ENCODE data around the gene ZNF878. TPM values are rescaled to one million over a fixed set of nuclear protein-coding genes. Genes with fewer than 3 reads are reported as not detected.

Gene ZNF878
- total RNA-seq, 6 experiments from 2014 or later: 0.11 to 0.17 (median 0.17) TPM; not detected in 3

GRCh38 chr19:11995174-11995573 lies 57.6 kb downstream of the ZNF878 start:
- TF ChIP-seq CTCF (IDR thresholded peaks at IDR 0.05): no peak
- no peaks in the 10 kb centered on the region; the same call in 1 of the 2 replicates for H3K27me3 Mint-ChIP-seq (ENCODE audit: insufficient read depth)
- H3K36me3 Mint-ChIP-seq (ENCODE audit: low read depth): peaks cover 24% of the 10 kb centered on the region
- H3K9me3 Mint-ChIP-seq: no peaks in the 10 kb centered on the region
- peaks cover 29% of the 10 kb centered on the region for H3K4me1 Mint-ChIP-seq (ENCODE audit: low read depth)
- DNase-seq: no peak
- no peak overlapping the region for H3K4me3 Mint-ChIP-seq
- H3K27ac Mint-ChIP-seq: no peak overlapping the region

Other genes starting within 250 kb of the ZNF878 start
- 1 to 10 TPM; 4.9 to 7.7 (median 6.6) TPM for gene ZNF440, start 238.7 kb downstream of the ZNF878 start, total RNA-seq (2021; fragmentation: NEBNext Ultra II Directional; extraction: Animal tissue kit (Norgen Biotek cat#: 25700))
- 1 to 10 TPM in 3 of 6 experiments, under 1 TPM in 3; 0.71 to 1.7 (median 0.92) TPM for gene ZNF439, start 204.2 kb downstream of the ZNF878 start, total RNA-seq (2021; fragmentation: NEBNext Ultra II Directional; extraction: Animal tissue kit (Norgen Biotek cat#: 25700))
- 1 to 10 TPM; 3.1 to 8.8 (median 4.0) TPM for gene ZNF69, start 165.2 kb downstream of the ZNF878 start, total RNA-seq (2021; fragmentation: NEBNext Ultra II Directional; extraction: Animal tissue kit (Norgen Biotek cat#: 25700))
- 1 to 10 TPM; 4.6 to 6.0 (median 5.2) TPM for gene ZNF700, start 127.9 kb downstream of the ZNF878 start, total RNA-seq (2021; fragmentation: NEBNext Ultra II Directional; extraction: Animal tissue kit (Norgen Biotek cat#: 25700))
- 1 to 10 TPM in 4 of 6 experiments, under 1 TPM in 2; 0.85 to 1.7 (median 1.1) TPM for gene ZNF763, start 87.9 kb downstream of the ZNF878 start, total RNA-seq (2021; fragmentation: NEBNext Ultra II Directional; extraction: Animal tissue kit (Norgen Biotek cat#: 25700))
- 1 to 10 TPM; 3.2 to 4.1 (median 3.8) TPM for gene ZNF433, start 17.3 kb downstream of the ZNF878 start, total RNA-seq (2021; fragmentation: NEBNext Ultra II Directional; extraction: Animal tissue kit (Norgen Biotek cat#: 25700))
- gene ZNF844, start 11.8 kb upstream of the ZNF878 start, total RNA-seq (2021; fragmentation: NEBNext Ultra II Directional; extraction: Animal tissue kit (Norgen Biotek cat#: 25700)): 1 to 10 TPM; 1.1 to 4.1 (median 1.3) TPM
- gene ZNF20, start 87.4 kb upstream of the ZNF878 start, total RNA-seq (2021; fragmentation: NEBNext Ultra II Directional; extraction: Animal tissue kit (Norgen Biotek cat#: 25700)): 1 to 10 TPM; 3.3 to 6.3 (median 4.3) TPM
- 1 to 10 TPM; 3.4 to 7.7 (median 4.6) TPM for gene ZNF625, start 103.8 kb upstream of the ZNF878 start, total RNA-seq (2021; fragmentation: NEBNext Ultra II Directional; extraction: Animal tissue kit (Norgen Biotek cat#: 25700))
- gene ZNF136, start 110.1 kb upstream of the ZNF878 start, total RNA-seq (2021; fragmentation: NEBNext Ultra II Directional; extraction: Animal tissue kit (Norgen Biotek cat#: 25700)): 1 to 10 TPM; 2.3 to 6.9 (median 3.0) TPM
- gene ZNF44, start 241.9 kb upstream of the ZNF878 start, total RNA-seq (2021; fragmentation: NEBNext Ultra II Directional; extraction: Animal tissue kit (Norgen Biotek cat#: 25700)): 1 to 10 TPM; 6.6 to 7.6 (median 7.3) TPM

Data from HFFc6 (cell line).